HAP-1 (cell line): Measurements from ENCODE around the gene ISL2.
"Not testable (repeated sequence)": the region's sequence is repeated elsewhere in the genome, so short reads cannot be mapped to it uniquely, and the experiment has no call there.

Experiments
- DNase-seq, 2 experiments: peaks; one replicate each; pipeline ENCODE4 v3.0.0-alpha.2; 2016 to 2020; ENCODE audit warnings: low spot score in 2 of 2
- H3K27me3 ChIP-seq: fragments of 250-450 bp; sonication (Bioruptor Pico); 2 replicates; pipeline ENCODE4 v1.5.1; 2020; ENCODE audit warnings: low read depth, mild to moderate bottlenecking, moderate library complexity
- H3K36me3 ChIP-seq: fragments of 250-450 bp; sonication (Bioruptor Pico); replicated peaks from 2 replicates; pipeline ENCODE4 v1.5.1; 2020; ENCODE audit warnings: mild to moderate bottlenecking
- H3K4me1 ChIP-seq: fragments of 250-450 bp; sonication (Bioruptor Pico); 2 replicates; pipeline ENCODE4 v1.5.1; 2020; ENCODE audit warnings: mild to moderate bottlenecking
- H3K4me3 ChIP-seq: fragments of 250-450 bp; sonication (Bioruptor Pico); 2 replicates; pipeline ENCODE4 v1.5.1; 2020; ENCODE audit warnings: mild to moderate bottlenecking, moderate library complexity
- H3K9me3 ChIP-seq: fragments of 250-450 bp; sonication (Bioruptor Pico); 2 replicates; pipeline ENCODE4 v1.5.1; 2020; ENCODE audit warnings: mild to moderate bottlenecking, moderate library complexity
- in situ Hi-C: fragments of 300-500 bp; cut with MboI; formaldehyde crosslinking; loops from 3 replicates; pipeline ENCODE4 v1.14.3; 2020; ENCODE audit warnings: low sequenced_read_pairs, inconsistent platforms, mixed read lengths

ISL2 gene

GRCh38 chr15:76312540-76313174, 23.9 kb upstream of the ISL2 start:
- in situ Hi-C loops = no loop called here
- DNase-seq = no peak
- Histone ChIP-seq H3K36me3 (peaks cover 3% of the 10 kb centered on the region; the same call in 1 of the 2 replicates), H3K9me3 (no peaks in the 10 kb centered on the region), H3K4me3 (no peak overlapping the region), H3K27me3 (no peaks in the 10 kb centered on the region), H3K4me1 (peaks cover 11% of the 10 kb centered on the region)

DNA sequence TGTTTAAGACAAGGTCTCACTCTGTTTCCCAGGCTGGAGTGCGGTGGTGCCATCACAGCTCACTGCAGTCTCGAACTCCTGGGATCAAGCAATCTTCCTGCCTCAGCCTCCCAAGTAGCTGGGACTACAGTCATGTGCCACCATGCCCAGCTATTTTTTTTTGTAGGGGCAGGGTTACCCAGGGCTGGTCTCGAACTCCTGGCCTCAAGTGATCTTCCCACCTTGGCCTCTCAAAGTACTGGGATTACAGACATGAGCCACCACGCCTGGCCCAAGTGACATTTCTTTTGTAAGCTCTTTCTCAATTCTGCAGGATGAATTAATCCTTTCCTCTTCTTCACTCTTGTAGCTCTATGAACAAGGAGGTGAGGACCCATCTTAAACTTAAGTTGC, 23.4 kb upstream of the ISL2 start:
- in situ Hi-C loops, DNase-seq, H3K9me3 ChIP-seq, H3K27me3 ChIP-seq, H3K4me3 ChIP-seq, H3K36me3 ChIP-seq: not testable (repeated sequence)
- peaks cover 11% of the 10 kb centered on the region for H3K4me1 ChIP-seq

- Histone ChIP-seq H3K36me3 (peaks cover 3% of the 10 kb centered on the region; the same call in 1 of the 2 replicates), H3K27me3 (no peaks in the 10 kb centered on the region), H3K9me3 (no peaks in the 10 kb centered on the region), H3K4me3 (no peak overlapping the region), H3K4me1 (peaks cover 7% of the 10 kb centered on the region)
- in situ Hi-C loops = no loop called here
- DNase-seq = no peak
Observed at GRCh38 chr15:76313731-76314130, 22.8 kb upstream of the ISL2 start.

DNA sequence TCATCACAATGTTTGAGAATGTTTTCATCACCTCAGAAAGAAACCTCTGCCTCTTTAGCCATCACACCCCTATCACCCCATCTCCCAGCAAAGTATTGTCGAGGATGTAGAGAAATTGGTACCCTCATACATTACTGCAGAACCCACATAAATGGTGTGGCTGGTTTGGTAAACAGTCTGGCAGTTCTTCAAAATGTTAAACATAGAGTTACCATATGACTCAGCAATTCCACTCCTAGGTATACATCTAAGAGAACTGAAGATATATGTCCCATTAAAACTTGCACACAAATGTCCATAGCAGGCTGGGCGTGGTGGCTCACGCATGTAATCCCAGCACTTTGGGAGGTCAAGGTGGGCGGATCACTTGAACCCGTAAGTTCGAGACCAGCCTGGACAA, 16.6 kb upstream of the ISL2 start:
- in situ Hi-C loops = no loop called here
- H3K4me1 ChIP-seq = no peaks in the 10 kb centered on the region
- DNase-seq = no peak

GRCh38 chr15:76321171-76321570, 15.4 kb upstream of the ISL2 start:
- H3K9me3 ChIP-seq = no peaks in the 10 kb centered on the region
- DNase-seq = no peak
- in situ Hi-C loops = no loop called here
- H3K36me3 ChIP-seq = no peaks in the 10 kb centered on the region
- no peaks in the 10 kb centered on the region; the same call in 1 of the 2 replicates for H3K27me3 ChIP-seq
- H3K4me3 ChIP-seq = no peak overlapping the region
- H3K4me1 ChIP-seq = no peaks in the 10 kb centered on the region

More for the DNA sequence above, 16.6 kb upstream of the ISL2 start:
- Histone ChIP-seq H3K36me3 (no peaks in the 10 kb centered on the region), H3K9me3 (no peaks in the 10 kb centered on the region), H3K27me3 (no peaks in the 10 kb centered on the region; the same call in 1 of the 2 replicates), H3K4me3 (no peak overlapping the region)

- Histone ChIP-seq H3K36me3 (no peaks in the 10 kb centered on the region), H3K9me3 (no peaks in the 10 kb centered on the region), H3K4me1 (no peaks in the 10 kb centered on the region), H3K27me3 (no peaks in the 10 kb centered on the region; the same call in 1 of the 2 replicates), H3K4me3 (no peak overlapping the region)
- in situ Hi-C loops = no loop called here
- DNase-seq = no peak
Observed at GRCh38 chr15:76321602-76322001, 15.0 kb upstream of the ISL2 start.

DNA sequence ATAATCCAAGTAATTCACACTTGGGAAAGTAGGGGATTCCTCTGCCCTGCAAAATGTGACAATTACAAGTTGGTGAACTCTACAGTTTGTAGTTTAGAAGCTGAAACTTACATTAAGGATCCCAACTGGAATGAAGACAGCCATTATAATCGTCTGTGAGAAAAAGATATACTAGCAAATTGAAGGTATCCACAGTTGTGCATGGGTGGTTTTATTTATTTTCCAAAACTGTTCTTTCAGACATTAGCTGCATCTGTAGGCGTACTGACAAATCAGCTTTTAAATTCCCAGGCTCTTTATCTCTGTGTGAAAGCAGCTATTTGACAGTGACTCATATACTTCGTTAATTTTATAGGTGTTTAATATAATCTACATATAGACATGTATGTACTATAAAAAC, 12.5 kb upstream of the ISL2 start:
- Histone ChIP-seq H3K36me3 (no peaks in the 10 kb centered on the region), H3K9me3 (no peaks in the 10 kb centered on the region), H3K4me3 (no peak overlapping the region), H3K4me1 (no peaks in the 10 kb centered on the region), H3K27me3 (no peaks in the 10 kb centered on the region; the same call in 1 of the 2 replicates)
- no peak for DNase-seq
- in situ Hi-C loops = no loop called here

- no peaks in the 10 kb centered on the region for H3K9me3 ChIP-seq
- H3K4me1 ChIP-seq = no peaks in the 10 kb centered on the region
- H3K27me3 ChIP-seq = no peaks in the 10 kb centered on the region; the same call in 1 of the 2 replicates
- H3K4me3 ChIP-seq = no peak overlapping the region
- no peak for DNase-seq
- no peaks in the 10 kb centered on the region for H3K36me3 ChIP-seq
- in situ Hi-C loops = no loop called here
Observed at GRCh38 chr15:76325704-76326103, 10.9 kb upstream of the ISL2 start.

- Histone ChIP-seq H3K36me3 (no peaks in the 10 kb centered on the region), H3K9me3 (no peaks in the 10 kb centered on the region), H3K27me3 (no peaks in the 10 kb centered on the region; the same call in 1 of the 2 replicates), H3K4me3 (no peak overlapping the region), H3K4me1 (no peaks in the 10 kb centered on the region)
- in situ Hi-C loops = no loop called here
- DNase-seq = no peak
Observed at GRCh38 chr15:76327191-76328105, 9.1 kb upstream of the ISL2 start.

GRCh38 chr15:76328106-76328696, 8.4 kb upstream of the ISL2 start:
- no peak overlapping the region for H3K4me3 ChIP-seq
- DNase-seq = no peak
- no peaks in the 10 kb centered on the region for H3K9me3 ChIP-seq
- no peaks in the 10 kb centered on the region for H3K4me1 ChIP-seq
- H3K36me3 ChIP-seq = no peaks in the 10 kb centered on the region
- H3K27me3 ChIP-seq = no peaks in the 10 kb centered on the region; the same call in 1 of the 2 replicates
- in situ Hi-C loops = no loop called here

DNA sequence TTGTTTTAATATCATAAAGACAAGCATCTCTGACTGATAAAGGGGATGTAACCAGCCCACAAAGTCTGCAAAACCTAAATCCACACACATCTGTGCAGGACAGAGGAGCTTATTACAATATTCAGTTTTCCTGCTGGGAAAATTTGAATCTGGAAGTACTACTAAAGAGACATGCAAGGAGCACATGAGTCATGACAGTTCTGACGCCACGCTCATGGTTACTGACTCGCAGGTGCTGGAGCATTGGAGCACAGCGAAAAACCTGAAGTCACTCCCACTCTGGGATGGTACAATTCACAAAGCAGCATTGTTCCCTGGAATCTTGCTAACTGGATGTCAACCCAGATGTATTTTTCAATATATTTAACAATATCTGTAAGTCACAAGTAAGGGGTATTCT, 7.6 kb upstream of the ISL2 start:
- in situ Hi-C loops = no loop called here
- DNase-seq = no peak
- no peaks in the 10 kb centered on the region for H3K4me1 ChIP-seq
- H3K27me3 ChIP-seq = no peaks in the 10 kb centered on the region; the same call in 1 of the 2 replicates
- H3K36me3 ChIP-seq = no peaks in the 10 kb centered on the region
- no peak overlapping the region for H3K4me3 ChIP-seq
- H3K9me3 ChIP-seq = no peaks in the 10 kb centered on the region

- no peaks in the 10 kb centered on the region; the same call in 1 of the 2 replicates for H3K27me3 ChIP-seq
- no peak overlapping the region for H3K4me3 ChIP-seq
- in situ Hi-C loops = loop anchor here (5.0 kb wide), 1 partner anchor 93 kb away; no protein-coding TSS in a partner anchor
- H3K9me3 ChIP-seq = no peaks in the 10 kb centered on the region
- no peaks in the 10 kb centered on the region for H3K4me1 ChIP-seq
- DNase-seq = peak; percentile 78 to 85
- H3K36me3 ChIP-seq = no peaks in the 10 kb centered on the region
Observed at GRCh38 chr15:76330080-76330680, 6.4 kb upstream of the ISL2 start.

- in situ Hi-C loops = loop anchor here (5.0 kb wide), 1 partner anchor 95 kb away; no protein-coding TSS in a partner anchor
- H3K9me3 ChIP-seq = peaks cover 4% of the 10 kb centered on the region
- no peak overlapping the region for H3K4me3 ChIP-seq
- no peaks in the 10 kb centered on the region; the same call in 1 of the 2 replicates for H3K27me3 ChIP-seq
- DNase-seq = no peak
- peaks cover 10% of the 10 kb centered on the region for H3K4me1 ChIP-seq
- peaks cover 3% of the 10 kb centered on the region; the same call in 1 of the 2 replicates for H3K36me3 ChIP-seq
Observed at GRCh38 chr15:76332796-76333195, 3.8 kb upstream of the ISL2 start.
